ENCODE data around the gene OR6B1. TPM values are rescaled to one million over a fixed set of nuclear protein-coding genes. Genes with fewer than 3 reads are reported as not detected.

Gene OR6B1
- polyA plus RNA-seq, 1 donor (not counting 4 experiments of a cell fraction or from before 2014, with no cell fraction given), result not detected

- H3K27ac ChIP-seq (ENCODE audit: control insufficient read depth, insufficient read depth, low read length), result no peak overlapping the region
- no peak overlapping the region for H3K4me3 ChIP-seq (ENCODE audit: control insufficient read depth in 2 of 3, extremely low read depth in 1 of 3, insufficient read depth in 2 of 3, low read depth in 1 of 3, low read length in 3 of 3)
- dilution Hi-C loops (cut with MboI; ENCODE audit: extremely low pct_ligation_motif_present, low sequenced_read_pairs), result no loop called here
- no peak overlapping the region for H3K4me2 ChIP-seq (ENCODE audit: control insufficient read depth, extremely low read depth, insufficient read depth, low read depth, low read length)
- peaks cover 8% of the 10 kb centered on the region for H3K4me1 ChIP-seq (ENCODE audit: control insufficient read depth, extremely low read depth, insufficient read depth, low read length)
- H3K9me1 ChIP-seq (ENCODE audit: control insufficient read depth, extremely low read depth, insufficient read depth, low read length), result no peaks in the 10 kb centered on the region
- DNase-seq (ENCODE audit: low read depth, low spot score), result no peak
- H3K79me2 ChIP-seq (ENCODE audit: control insufficient read depth, insufficient read depth, low read length), result no peaks in the 10 kb centered on the region
- no peak for FAIRE-seq
- no peaks in the 10 kb centered on the region for H3K9me3 ChIP-seq (ENCODE audit: control insufficient read depth, low read depth, low read length)
- no peak overlapping the region for H2AFZ ChIP-seq (ENCODE audit: control insufficient read depth, low read length)
- no peaks in the 10 kb centered on the region for H3K36me3 ChIP-seq (ENCODE audit: control insufficient read depth in 2 of 2, extremely low read depth in 1 of 2, insufficient read depth in 2 of 2, low read length in 2 of 2)
- no peak overlapping the region for H3K9ac ChIP-seq (ENCODE audit: control insufficient read depth, extremely low read depth, insufficient read depth, low read length)
- TF ChIP-seq EZH2 (IDR thresholded peaks at IDR 0.05; ENCODE audit: low read length), result no peak
- TF ChIP-seq, protein P1, sequence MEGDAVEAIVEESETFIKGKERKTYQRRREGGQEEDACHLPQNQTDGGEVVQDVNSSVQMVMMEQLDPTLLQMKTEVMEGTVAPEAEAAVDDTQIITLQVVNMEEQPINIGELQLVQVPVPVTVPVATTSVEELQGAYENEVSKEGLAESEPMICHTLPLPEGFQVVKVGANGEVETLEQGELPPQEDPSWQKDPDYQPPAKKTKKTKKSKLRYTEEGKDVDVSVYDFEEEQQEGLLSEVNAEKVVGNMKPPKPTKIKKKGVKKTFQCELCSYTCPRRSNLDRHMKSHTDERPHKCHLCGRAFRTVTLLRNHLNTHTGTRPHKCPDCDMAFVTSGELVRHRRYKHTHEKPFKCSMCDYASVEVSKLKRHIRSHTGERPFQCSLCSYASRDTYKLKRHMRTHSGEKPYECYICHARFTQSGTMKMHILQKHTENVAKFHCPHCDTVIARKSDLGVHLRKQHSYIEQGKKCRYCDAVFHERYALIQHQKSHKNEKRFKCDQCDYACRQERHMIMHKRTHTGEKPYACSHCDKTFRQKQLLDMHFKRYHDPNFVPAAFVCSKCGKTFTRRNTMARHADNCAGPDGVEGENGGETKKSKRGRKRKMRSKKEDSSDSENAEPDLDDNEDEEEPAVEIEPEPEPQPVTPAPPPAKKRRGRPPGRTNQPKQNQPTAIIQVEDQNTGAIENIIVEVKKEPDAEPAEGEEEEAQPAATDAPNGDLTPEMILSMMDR (optimal IDR thresholded peaks at IDR 0.05 in 1 of 3, IDR thresholded peaks at IDR 0.05 in 1 of 3, conservative IDR thresholded peaks at IDR 0.05 in 1 of 3; ENCODE audit: extremely low read depth in 1 of 3, insufficient read depth in 2 of 3, low read length in 3 of 3), result no peak
- H3K27me3 ChIP-seq (ENCODE audit: control insufficient read depth, extremely low read depth, insufficient read depth, low read length), result no peaks in the 10 kb centered on the region
- H4K20me1 ChIP-seq (ENCODE audit: control insufficient read depth, extremely low read depth, insufficient read depth, low read length), result no peaks in the 10 kb centered on the region
Measured at GRCh38 chr7:143980746-143981510, 19.2 kb upstream of the OR6B1 start.

DNA sequence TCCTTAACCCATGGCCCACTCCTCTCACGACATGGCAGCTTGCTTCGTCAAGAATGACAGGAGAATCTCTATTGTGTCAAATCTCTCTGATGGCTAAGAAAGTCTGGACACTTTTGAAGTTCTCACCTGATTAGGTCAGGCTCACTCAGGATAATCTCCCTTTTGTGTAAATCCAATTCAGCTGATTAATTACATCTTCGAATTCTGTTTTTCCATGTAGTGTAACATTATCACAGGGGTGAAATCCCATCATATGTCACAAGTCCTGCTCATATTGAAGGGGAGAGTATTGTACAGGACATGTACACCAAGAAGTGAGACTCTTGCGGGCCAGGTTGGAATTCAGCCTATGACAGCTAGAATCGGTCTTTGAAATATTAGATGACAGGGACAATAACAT, 16.2 kb upstream of the OR6B1 start:
- no peaks in the 10 kb centered on the region for H4K20me1 ChIP-seq (ENCODE audit: control insufficient read depth, extremely low read depth, insufficient read depth, low read length)
- peaks cover 8% of the 10 kb centered on the region for H3K4me1 ChIP-seq (ENCODE audit: control insufficient read depth, extremely low read depth, insufficient read depth, low read length)
- no peak overlapping the region for H2AFZ ChIP-seq (ENCODE audit: control insufficient read depth, low read length)
- no peak overlapping the region for H3K4me3 ChIP-seq (ENCODE audit: control insufficient read depth in 2 of 3, extremely low read depth in 1 of 3, insufficient read depth in 2 of 3, low read depth in 1 of 3, low read length in 3 of 3)
- no peak overlapping the region for H3K27ac ChIP-seq (ENCODE audit: control insufficient read depth, insufficient read depth, low read length)
- H3K36me3 ChIP-seq (ENCODE audit: control insufficient read depth in 2 of 2, extremely low read depth in 1 of 2, insufficient read depth in 2 of 2, low read length in 2 of 2), result no peaks in the 10 kb centered on the region
- no peaks in the 10 kb centered on the region for H3K9me1 ChIP-seq (ENCODE audit: control insufficient read depth, extremely low read depth, insufficient read depth, low read length)
- dilution Hi-C loops (cut with MboI; ENCODE audit: extremely low pct_ligation_motif_present, low sequenced_read_pairs), result no loop called here
- H3K4me2 ChIP-seq (ENCODE audit: control insufficient read depth, extremely low read depth, insufficient read depth, low read depth, low read length), result no peak overlapping the region
- FAIRE-seq (no peak), DNase-seq (ENCODE audit: low read depth, low spot score) (no peak)
- no peaks in the 10 kb centered on the region for H3K79me2 ChIP-seq (ENCODE audit: control insufficient read depth, insufficient read depth, low read length)
- H3K27me3 ChIP-seq (ENCODE audit: control insufficient read depth, extremely low read depth, insufficient read depth, low read length), result no peaks in the 10 kb centered on the region
- H3K9me3 ChIP-seq (ENCODE audit: control insufficient read depth, low read depth, low read length), result no peaks in the 10 kb centered on the region
- no peak overlapping the region for H3K9ac ChIP-seq (ENCODE audit: control insufficient read depth, extremely low read depth, insufficient read depth, low read length)
- TF ChIP-seq, protein P1 (optimal IDR thresholded peaks at IDR 0.05 in 1 of 3, IDR thresholded peaks at IDR 0.05 in 1 of 3, conservative IDR thresholded peaks at IDR 0.05 in 1 of 3; ENCODE audit: extremely low read depth in 1 of 3, insufficient read depth in 2 of 3, low read length in 3 of 3), result no peak
- no peak for TF ChIP-seq EZH2 (IDR thresholded peaks at IDR 0.05; ENCODE audit: low read length)

Measured in keratinocyte (primary cell).